NCI-H524 treated with DMSO at 0.1 percent for 48 hours (cell line): ENCODE data around the gene CCDC158.
"Not testable (repeated sequence)": the region's sequence is repeated elsewhere in the genome, so short reads cannot be mapped to it uniquely, and the experiment has no call there.

Experiments used
- DNase-seq: peaks from one replicate; lab custom pipeline; 2025; lab: John Stamatoyannopoulos, UW

CCDC158 gene

DNA sequence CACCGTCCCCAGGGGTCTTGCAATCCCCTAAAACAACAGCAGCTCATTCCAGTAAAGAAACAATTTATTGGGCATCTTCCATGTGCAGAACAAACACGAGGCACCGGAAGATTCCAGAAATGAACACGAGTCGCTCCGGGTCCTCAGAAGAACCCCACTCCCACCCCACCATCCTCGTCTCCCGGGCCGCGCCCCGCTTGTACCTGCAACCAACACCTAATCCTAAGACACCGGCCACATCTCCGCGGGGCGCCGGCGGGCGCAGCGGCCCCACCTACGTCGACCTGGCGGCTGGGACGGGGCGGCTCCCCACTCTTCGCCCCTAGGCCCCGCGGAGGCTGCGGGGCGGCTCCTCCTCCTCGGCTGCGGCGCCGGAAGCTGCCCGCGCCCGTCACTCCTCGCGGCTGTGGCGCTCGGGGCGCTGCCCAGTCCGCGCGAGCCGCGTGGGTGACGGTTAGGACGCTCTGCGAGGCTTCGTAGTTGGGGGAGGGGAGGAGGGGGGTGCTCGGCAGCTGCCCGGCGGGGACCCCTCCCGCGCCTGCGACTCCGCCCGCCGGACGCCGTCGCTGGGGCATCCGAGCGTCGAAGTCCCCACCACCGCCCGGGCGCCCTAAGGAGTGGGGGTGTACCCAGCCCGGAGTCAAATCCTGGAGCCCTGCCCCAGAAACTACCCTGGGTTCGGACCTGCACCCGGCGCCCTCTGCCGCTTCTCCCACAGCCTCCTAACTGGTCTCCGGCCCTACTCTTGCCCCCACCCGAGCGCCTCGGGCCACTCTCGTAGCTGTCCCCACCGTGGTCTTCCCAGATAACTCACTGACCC lies at the start of gene CCDC158:
TSS of gene CCDC158 (minus strand) at position 380 of the 820 bp plus-strand sequence. CDS start 17,934 bp downstream, outside the sequence.
- DNase-seq, result no peak

DNA sequence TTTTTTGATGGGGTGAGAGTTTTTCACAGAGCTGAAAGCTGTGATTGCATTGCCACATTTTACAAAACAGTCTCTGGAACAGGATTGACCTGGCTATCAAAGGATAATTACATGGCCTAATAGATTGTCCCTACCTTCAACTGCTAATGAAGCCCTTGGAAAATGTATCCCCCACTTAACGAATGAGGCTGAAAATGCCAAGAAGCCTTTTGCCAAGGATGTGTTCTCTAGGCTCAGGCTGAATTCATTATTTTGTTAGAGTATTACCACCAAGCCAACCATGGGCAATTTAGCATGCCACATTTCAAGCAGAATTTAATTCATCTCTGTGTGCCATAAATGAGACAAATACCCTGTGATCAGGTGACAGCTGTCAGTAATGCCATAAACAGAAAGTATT lies 49.6 kb upstream of the CCDC158 start:
- no peak for DNase-seq

DNA sequence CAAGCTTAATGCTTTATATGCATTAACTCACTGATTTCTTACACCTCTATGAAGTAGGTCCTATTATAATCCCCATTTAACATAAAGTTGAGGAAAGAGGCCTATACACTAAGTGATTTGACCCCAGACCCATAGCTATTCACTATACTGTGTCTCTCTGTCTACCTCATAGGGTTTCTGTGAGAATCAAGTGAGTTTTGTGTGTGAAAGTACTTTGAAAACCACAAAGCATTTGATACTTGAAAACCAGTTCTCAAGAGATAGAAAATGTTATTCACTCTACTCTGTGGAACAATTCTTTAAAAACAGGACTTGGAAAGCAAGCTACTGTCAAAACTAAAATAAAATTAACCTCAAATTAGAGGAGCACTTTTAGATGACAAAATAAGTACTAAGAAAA lies 49.1 kb upstream of the CCDC158 start:
- DNase-seq, result no peak

DNA sequence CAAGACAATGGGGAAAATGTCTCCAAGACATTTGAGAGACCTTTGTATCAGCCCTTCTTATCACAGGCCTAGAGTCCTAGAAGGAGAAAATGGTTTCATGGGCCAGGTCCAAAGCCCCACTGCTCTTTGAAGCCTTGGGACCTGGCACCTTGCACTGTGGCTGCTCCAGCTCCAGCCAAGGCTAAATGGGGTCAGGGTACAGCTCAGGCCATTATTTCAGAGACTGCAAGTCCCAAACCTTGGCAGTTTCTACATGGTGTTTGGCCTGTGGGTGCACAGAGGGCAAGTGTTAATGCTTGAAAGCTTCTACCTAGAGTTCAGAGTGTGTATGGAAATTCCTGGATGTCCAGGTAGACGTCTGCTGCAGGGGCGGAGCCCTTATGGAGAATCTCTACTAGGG lies 42.6 kb upstream of the CCDC158 start:
- DNase-seq, result no peak

DNA sequence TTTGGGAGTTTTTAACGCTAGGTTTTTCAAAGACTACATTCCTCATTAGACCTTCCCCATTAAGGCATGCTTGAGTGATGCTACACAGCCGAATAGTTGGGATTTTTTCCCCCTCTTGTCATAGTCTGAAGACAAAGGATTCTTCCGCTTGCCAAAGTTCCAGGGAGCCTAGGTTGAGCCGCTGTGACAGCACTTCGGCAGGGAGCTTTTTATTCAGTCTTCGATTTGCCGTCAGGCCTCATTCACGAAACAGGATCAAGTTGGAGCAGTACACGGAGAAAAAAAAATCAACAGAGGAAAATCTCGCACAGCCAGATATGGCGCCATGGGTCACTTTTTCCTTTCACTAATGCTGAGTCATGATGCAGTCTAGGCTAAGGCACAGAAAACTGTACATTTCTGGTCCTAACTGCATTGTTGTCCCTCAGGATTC lies 38.4 kb upstream of the CCDC158 start:
- no peak for DNase-seq

DNA sequence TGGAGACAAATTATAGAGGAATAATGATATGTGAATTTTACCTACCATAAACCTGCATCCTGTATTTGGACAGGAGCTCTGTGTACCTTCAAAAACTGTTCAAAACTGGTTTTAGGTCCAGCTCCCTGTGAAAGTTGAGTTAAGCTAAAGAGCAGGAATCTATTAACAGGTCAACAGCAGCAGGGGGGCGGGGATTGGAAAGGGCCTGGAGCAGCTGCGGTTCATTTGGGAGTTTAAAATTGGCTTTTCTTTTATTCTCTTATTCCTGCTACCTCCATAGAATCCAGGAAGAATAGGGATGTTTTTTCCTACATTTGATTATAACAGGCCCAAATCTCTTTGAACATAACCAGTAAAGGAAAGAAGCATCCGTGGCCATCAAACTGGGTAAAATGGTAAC lies 37.9 kb upstream of the CCDC158 start:
- DNase-seq, result no peak

DNA sequence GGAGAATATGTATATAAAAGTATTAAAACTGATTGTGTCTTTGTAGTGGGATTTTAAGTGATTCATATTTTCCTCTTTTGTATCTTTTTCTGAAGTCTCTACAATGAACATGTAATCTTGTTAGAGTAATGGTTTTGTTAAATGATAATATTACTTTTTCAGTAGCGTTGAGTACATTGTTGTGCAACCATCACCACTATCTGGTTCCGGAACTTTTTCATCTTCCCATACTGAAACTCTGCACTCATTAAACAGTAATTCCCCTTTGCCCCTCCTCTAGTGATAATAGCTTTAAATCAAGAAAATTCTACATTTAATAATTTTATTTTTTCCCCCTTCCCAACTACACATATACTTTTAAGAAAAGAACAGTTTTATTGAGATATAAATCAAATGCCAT lies 37.4 kb upstream of the CCDC158 start:
- DNase-seq, result no peak

DNA sequence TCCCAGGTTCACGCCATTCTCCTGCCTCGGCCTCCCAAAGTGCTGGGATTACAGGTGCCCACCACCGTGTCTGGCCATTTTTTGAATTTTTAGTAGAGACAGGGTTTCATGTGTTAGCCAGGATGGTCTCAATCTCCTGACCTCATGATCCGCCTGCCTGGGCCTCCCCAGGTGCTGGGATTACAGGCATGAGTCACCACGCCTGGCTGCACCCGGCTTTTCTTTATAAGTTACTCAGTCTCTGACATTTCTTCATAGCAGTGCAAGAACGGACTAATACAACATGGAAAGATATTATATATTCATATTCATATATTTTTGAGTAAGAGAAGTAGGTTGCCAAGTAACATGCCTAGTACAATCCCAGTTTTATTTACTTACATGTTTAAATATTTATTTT lies 36.9 kb upstream of the CCDC158 start:
- DNase-seq, result no peak

DNA sequence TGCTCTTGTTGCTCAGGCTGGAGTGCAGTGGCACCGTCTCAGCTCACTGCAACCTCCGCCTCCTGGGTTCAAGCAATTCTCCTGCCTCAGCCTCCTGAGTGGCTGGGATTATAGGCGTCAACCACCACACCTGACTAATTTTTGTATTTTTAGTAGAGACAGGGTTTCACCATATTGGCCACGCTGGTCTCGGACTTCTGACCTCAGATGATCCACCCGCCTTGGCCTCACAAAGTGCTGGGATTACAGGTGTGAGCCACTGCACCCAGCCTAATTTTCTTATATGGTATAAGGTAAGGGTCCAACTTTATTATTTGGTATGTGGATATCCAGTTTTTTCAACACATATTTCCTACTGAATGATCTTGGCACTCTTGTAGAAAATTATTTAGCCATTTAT lies 33.1 kb upstream of the CCDC158 start:
- not testable (repeated sequence) for DNase-seq

DNA sequence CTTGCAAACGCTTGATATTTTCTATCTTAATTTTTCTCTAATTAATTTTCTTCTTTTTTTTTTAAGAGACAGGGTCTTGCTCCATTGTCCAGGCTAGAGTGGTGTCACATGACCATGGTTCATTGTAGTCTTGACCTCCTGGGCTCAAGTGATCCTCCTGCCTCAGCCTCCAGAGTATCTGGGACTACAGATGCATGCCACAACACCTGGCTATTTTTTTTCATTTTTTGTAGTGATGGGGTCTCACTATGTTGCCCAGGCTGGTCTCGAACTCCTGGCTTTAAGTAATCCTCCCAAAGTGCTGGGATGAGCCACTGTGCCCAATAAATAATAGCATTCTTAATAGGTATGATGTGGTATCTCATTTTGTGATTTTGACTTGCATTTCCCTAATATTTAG lies 32.3 kb upstream of the CCDC158 start:
- DNase-seq, result no peak

DNA sequence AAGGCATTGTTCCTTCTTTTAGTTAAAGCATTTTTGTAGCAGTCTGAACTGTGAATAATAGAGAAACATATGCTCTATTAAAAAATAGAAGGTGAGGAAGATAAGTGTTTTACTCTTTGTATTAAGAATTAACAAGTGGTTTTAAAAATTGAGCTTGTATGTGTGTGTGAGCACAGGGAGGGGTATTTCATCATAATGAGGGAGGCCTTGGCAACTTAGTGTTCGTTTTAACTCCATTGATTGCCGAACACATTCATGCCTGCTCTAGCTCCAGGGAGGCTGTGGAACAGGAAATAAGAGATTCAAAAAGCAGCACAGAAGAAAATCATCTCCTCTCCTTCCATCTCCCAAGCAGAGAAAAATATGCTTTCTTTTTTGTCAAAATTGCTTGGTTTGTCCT lies 28.9 kb upstream of the CCDC158 start:
- DNase-seq, result no peak

DNA sequence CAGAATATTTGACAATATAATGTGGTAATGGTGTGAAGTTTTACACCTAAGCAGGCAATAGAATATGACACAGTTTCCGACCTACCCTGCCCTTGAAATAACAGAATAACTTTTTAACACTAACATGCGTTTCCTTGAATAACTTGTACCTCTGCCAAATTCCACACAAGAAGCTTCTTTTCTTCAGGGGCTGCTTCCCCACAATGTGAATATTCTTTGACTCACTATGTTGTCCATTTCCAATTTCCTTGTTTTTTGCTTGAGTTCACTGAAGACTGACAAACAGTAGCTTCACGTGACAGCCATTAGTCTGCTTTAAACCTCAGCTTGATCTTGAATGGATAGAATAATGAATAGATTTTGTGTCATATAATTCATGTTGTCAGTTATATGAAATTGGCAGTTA lies 28.4 kb upstream of the CCDC158 start:
- no peak for DNase-seq

DNA sequence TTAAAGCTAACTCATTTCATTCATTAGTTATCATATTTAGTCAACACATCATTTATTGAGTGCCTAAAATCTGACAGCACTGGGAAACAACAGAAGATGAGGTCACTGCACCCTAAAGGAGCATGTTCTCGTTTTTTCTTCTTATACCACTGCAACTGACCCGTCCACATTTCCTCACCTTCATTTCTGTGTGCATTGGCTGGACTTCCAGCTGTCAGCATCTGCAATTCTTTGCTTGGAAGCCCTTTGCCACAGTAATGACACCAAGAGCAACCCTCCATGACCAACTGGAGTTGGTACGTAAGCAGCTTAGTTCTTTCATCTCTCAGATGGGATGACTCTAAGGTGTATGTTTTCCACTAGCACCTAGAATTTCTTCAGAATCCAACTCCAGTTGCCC lies 27.3 kb upstream of the CCDC158 start:
- DNase-seq, result no peak

DNA sequence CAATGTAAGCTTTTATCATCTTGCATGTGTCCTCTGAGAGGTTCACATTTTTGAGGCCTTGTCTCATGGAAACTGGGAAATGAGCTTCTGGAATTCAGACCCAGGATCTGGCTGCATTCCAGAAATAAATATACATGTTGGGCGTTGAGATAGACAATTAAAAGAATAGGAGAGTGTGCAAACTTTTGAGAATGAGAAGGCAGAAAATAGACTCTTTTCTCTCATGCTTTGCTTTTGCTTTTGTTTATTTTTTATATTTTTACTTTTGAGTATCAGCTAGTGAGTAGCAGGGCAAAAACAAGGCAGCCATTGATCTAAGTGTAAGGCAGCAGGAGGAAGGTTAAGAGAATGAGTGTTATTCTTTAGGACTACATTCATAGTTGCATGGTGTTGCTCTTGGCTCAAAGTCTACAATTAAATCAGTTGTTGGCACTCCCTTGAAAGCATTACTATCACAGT lies 26.5 kb upstream of the CCDC158 start:
- DNase-seq, result no peak

DNA sequence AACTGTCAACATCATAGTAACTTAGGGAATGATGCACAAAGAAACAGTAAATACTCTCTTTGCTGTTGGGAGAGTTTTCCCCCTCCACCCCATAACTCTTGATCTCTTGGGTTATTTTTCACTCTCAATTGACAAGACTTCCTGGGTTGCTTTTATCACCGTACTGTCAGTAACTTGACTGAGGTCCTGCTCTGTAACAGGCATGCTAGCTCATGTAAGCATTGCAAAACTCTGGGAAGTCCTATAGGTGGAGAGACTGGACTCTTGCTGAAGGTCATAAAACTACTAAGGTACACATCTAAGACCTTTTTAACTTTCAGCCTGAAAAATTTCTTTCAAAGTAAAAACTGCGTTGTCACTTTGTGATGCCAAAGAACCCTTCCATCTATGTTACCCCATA lies 25.0 kb upstream of the CCDC158 start:
- DNase-seq, result no peak

DNA sequence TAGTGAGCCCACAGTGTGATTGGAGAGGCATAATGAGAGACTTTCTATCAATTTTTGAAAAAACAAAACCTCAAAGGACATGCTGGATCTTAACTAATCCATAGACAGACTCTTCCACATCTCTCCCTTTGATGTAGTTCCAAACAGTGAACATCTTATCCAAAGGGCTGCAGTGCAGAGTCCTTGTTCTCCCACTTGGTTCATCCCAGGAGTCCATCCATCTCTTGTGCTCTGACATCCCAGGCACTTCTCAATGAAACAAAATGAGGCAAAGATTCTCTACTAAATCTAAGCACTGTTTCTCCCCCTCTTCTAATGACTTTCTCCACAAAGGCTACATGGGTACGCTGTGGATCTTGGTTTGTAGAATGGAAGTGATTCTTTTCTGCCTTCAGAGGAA lies 22.4 kb upstream of the CCDC158 start:
- no peak for DNase-seq

DNA sequence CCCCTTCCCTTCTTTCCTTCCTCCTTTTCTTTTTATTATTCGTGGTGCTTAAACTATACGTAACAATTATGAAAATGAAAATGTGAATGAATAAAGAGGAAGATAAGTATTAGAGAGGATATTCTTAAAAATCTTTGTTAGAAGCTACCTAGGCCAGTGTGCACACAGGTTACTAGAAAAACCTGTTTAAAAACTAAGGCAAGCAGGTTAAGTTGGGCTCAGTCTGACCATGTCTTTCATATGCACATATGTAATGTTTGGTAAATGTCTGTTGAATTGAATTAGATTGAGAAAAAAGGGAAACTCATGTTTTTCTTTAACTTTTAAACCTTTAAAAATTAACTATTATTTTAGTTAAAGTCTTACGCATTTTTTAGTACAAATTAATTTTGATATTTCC lies 21.9 kb upstream of the CCDC158 start:
- no peak for DNase-seq

DNA sequence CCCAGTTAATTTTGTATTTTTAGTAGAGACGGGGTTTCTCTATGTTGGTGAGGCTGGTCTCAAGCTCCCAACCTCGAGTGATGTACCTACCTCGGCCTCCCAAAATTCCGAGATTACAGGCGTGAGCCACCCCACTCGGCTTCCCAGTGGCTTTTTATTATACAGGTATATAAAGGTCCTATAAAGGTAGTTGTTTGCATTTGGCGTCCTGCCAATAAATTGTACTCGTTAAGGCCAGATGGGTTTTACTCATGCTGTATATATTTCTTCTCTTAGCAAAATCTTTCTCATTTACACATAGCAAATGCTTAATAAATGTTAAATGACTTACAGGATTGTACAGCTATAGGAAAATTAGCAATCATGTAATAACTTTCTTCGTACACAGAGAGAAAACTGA lies 20.9 kb upstream of the CCDC158 start:
- no peak for DNase-seq

DNA sequence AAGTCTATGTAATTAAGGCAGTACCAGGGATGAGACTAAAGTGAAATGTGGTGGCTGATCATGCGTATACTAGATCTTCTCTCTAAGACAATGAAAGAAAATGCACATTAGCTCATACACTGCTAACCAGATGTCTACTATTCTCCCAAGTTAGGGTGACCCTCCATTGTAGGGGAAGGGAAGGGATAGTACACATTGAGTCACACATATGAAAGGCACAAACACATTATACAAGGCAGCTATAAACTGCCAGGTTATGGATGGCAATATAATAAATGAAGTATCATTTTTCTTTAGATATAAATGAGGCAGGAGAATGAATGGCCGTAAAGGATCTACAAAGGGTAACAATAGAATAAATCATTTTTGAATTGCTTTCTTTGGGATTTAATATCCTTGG lies 18.6 kb upstream of the CCDC158 start:
- no peak for DNase-seq

DNA sequence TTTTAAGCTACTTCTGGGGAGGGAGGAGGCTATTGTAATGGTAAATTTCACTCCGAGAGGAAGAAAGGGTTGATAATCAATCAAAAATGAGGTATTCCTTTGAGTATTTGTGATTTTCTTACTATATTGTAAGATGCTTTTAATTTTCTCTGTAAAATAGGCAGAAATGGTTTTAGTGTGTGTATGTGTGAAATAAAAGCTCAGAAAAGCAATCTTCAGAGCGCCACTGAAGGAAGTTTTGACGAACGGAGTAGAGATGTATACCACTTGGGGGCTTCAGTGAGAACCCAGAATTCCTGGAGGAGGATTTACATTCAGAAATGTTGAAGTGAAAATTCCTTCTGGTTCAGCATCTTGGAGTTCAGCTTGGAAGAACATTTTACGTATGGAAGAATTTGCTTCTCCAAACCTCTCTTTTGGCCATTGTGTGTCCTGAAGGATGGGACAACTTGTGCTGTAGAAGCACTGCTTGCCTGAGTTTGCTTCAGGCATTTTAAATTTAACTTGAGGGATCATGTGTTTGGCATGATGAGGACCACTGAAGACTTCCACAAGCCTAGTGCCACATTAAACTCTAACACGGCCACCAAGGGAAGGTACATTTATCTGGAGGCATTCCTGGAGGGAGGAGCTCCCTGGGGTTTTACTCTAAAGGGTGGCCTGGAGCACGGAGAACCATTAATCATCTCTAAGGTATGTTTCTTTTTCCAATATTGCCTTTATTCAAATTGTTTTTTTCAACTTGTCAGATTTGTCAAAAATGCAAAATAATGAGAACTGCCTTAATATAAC lies 14.8 kb upstream of the CCDC158 start:
- no peak for DNase-seq

DNA sequence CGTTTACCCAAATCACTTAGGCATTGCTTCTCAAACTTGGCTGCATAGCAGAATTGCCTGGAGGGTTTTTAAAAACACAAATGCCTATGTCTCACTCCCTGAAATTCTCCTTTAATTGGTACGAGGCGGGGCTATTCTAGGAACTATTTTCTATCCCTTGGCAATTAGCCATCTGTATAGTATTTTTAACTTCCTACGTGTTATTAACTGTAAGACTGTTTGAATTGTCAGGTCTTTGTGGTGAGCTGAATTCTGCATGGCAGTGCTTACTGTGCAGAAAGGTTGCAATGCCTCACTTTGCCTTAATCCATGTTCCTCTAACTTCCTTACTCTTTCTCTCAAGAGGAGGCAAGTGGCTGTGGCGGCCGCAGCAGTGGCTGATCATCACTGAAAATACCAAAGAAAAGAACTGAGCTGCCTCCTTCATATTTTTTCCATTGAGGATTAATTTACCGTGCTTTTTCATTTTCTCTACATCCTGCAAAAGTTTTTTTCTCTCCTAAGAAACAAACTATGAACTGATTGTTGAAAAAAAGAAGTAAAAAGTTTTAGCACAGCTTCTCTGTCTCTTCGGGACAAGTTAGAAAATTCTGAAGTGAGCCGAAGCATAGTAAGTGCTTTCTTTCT lies 14.1 kb upstream of the CCDC158 start, which contains the start of gene SHROOM3:
TSS of gene SHROOM3 (plus strand) at position 329 of the 627 bp plus-strand sequence. CDS start 824 bp downstream, outside the sequence.
- no peak for DNase-seq

DNA sequence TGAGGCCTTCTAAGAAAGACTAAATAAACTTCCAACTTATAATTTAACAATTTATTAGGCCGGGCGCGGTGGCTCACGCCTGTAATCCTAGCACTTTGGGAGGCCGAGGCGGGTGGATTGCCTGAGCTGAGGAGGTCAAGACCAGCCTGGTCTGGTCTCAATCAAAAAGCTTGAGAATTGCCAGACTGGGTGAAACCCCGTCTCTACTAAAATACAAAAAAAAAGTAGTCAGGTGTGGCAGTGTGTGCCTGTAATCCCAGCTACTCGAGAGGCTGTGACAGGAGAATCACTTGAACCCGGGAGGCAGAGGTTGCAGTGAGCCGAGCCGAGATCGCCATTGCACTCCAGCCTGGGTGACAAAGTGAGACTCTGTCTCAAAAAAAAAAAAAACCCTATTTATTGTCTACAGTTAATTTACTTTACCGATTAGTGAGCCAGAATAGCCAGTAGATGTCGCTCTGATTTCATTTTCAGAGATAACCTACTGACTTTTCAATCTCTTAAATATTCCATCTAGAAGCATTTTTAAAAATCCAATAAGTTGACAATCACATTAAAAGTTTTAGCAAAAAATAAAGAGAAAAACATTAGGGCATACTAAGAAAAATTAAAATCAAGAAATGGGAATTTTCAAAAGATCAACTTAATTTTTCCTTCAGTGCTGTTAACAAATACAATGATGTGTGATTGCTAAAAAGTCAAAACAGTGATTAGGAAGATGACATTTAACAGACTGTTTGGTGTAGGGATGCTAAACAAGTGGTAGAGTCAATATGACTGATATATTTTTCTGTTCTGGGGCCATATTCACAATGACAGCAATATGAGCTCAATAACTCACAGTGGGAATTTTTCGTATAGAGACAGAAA lies 9.8 kb upstream of the CCDC158 start:
- DNase-seq, result no peak
